Measurements from ENCODE around the gene PTPRN2.

The PTPRN2 gene

DNA sequence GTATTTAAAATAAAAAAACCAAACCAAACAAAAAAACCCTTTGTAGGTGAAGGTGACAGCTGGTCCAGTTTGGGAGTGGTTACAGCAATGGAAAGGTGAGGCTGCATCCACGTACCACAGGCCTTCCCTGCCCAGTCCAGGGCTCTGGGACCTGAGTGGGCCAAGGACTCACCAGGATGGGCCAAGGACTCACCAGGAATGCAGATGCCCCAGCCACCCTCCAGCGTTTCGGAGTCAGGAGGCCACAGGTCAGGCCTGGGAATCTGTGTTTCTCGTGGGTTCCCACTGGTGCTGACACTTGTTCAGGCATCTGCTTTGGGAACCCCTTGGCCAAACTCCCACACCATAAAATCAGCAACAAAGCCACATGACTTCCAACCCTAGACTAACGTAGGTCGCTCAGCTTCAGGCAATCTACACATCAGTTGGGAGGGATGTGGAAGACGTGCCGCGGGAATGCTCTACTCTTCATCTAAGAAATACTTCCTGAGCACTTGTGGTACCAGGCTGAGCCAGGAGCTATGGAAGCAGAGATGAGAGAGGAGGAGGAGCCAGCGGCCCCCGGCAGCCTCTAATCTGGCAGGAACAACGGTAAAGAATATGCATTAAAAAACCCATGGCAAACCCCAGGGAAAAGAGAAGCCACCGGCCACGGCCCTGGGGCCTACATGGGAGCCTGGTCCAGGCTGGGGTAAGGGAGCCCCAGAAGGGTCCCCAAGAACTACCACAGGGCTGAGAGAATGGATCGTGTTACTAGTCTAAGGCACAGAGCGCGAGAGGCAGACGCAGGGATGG, 473.4 kb downstream of the PTPRN2 start:
- in situ Hi-C loops (cut with MboI; ENCODE audit: low pct_unique_long_range_greater_than_20kb, low sequenced_read_pairs, unreplicated experiment) = no loop called here
- TF ChIP-seq, protein P1, sequence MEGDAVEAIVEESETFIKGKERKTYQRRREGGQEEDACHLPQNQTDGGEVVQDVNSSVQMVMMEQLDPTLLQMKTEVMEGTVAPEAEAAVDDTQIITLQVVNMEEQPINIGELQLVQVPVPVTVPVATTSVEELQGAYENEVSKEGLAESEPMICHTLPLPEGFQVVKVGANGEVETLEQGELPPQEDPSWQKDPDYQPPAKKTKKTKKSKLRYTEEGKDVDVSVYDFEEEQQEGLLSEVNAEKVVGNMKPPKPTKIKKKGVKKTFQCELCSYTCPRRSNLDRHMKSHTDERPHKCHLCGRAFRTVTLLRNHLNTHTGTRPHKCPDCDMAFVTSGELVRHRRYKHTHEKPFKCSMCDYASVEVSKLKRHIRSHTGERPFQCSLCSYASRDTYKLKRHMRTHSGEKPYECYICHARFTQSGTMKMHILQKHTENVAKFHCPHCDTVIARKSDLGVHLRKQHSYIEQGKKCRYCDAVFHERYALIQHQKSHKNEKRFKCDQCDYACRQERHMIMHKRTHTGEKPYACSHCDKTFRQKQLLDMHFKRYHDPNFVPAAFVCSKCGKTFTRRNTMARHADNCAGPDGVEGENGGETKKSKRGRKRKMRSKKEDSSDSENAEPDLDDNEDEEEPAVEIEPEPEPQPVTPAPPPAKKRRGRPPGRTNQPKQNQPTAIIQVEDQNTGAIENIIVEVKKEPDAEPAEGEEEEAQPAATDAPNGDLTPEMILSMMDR (IDR thresholded peaks at IDR 0.05; ENCODE audit: extremely low read depth, insufficient read depth, missing control alignments) = no peak
- no peak for DNase-seq (ENCODE audit: low spot score)

DNA sequence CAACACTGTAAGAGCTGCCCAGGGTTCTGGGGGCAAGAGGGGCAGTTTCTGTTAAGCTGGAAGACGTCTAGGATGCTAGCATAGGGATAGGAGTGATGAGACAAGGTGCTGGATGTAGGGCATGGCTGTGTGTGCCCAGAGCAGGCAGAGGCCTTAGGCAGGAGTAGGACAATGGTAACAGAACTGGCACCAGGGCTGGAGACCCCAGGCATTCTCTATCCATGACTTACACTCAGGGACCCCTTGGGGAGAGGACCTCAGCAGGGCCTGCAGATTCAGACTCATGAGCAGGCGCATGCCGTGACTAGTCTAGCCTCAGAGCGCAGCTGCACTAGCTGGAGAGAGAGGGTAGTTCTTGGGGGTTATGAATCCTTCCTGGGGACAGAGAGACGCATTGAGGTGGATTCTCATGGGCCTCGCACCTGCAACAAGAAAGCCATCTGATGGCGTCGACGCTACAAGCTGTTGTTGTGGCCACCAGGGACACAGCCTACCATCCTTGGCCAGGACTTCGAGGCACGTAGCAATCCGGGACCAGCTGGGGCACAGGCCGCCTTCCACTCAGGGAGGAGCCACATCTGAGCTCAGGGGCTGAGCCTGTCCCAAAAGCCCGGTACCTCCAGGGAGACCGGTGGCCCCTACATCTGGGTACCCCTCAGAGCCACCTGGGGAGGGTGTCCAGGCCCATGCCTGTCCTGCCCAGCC, 474.1 kb downstream of the PTPRN2 start:
- in situ Hi-C loops (cut with MboI; ENCODE audit: low pct_unique_long_range_greater_than_20kb, low sequenced_read_pairs, unreplicated experiment) = no loop called here

DNA sequence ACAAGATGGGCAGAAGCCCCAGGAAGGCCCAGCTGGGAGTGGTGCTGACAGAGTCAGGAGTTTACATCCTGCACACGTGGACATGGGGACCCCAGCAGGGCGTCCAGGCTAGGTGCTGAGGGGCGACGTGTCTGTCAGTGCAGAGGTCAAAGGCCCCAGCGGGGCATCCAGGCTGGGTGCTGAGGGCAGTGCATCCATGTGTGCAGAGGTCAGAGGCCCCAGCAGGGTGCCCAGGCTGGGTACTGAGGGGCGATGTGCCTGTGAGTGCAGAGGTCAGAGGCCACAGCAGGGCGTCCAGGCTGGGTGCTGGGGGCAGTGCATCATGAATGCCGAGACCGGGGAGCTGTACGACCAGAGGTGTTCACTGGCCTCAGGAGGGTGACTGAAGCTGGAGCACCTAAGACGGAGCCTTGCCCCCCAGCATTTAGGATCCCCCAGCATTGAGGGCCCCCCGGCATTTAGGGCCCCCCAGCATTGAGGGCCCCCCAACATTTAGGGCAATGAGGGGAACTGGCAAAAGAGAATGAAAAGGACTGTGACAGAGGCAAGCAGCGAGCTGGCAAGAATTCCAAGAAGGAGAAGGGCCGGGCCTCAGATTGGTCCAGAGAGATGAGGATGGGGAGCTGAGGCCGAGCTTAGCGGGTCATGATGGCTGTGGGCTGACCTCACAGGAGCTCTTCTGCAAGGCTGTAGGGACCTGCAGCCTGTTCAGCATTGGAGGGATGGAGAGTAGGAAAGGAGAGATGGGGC, 474.9 kb downstream of the PTPRN2 start:
- TF ChIP-seq, protein P1 (IDR thresholded peaks at IDR 0.05; ENCODE audit: extremely low read depth, insufficient read depth, missing control alignments) = no peak
- in situ Hi-C loops (cut with MboI; ENCODE audit: low pct_unique_long_range_greater_than_20kb, low sequenced_read_pairs, unreplicated experiment) = no loop called here
- DNase-seq (ENCODE audit: low spot score) = no peak

More for the DNA sequence above, 474.1 kb downstream of the PTPRN2 start:
- no peak for DNase-seq (ENCODE audit: low spot score)
- TF ChIP-seq, protein P1 (IDR thresholded peaks at IDR 0.05; ENCODE audit: extremely low read depth, insufficient read depth, missing control alignments) = no peak

DNA sequence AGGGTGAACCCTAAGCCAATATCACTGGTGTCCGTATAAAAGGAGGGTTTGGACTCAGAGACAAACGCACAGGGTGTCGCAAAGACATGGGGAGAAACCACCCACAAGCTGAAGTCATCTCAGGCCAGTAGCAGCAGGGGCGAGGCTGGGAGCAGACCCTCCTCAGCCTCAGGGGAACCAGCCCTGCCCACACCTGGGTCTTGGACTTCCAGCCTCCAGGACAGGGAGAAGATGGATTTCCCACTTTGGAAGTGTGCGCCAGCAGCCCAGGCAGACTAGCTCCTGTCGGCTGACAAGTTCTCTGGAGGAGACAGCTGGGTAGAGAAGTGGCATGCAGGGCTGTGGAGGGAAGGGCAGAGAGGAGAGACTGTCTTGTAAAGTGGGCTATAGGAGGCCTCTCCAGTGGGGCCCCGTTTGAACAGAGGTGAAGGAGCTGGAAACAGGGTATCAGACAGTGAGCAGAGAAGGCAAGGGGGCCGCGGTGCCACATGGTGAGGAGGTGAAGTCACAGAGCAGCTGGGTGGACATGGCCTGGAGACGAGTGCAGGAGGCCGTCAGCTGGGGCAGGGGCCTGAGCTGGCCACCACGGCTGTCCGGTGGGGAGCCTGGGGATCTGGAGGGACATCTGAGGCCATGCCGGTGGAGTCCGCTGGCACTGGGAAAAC, 475.6 kb downstream of the PTPRN2 start:
- DNase-seq (ENCODE audit: low spot score) = no peak
- in situ Hi-C loops (cut with MboI; ENCODE audit: low pct_unique_long_range_greater_than_20kb, low sequenced_read_pairs, unreplicated experiment) = no loop called here
- TF ChIP-seq, protein P1 (IDR thresholded peaks at IDR 0.05; ENCODE audit: extremely low read depth, insufficient read depth, missing control alignments) = no peak

DNA sequence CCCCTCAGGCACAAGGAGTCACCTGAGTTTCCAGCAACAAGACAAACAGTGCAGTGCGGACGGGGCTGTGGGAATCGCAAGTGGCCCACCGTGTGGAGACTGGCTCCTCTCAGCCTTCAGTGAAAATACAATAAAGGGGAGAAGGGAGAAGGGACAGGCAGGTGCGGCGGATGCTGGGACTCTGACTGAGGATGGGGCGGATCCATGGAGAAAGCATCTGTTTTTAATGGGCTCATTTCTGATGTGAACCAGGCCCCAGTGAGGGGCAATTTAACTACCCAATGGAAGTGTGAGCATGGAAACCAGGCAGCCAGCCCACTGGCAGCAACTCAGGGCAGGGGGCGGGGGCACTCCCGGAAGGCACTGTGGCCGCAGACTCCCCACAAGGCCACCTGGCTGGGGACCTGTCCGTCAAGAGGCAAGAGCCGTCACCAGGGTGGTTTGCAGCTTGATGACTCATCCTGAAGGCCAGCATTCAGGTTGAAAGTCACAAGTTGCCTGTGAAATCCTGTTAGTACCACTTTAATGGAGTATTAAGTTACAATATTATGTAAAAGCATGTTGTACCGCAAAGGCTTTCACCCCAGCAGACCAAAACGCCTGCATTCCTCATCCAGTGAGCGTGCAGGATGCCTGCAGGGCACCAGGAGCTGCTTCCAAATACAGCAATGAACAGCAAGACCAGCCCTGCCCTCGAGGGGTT, 476.4 kb downstream of the PTPRN2 start:
- DNase-seq (ENCODE audit: low spot score) = no peak
- TF ChIP-seq, protein P1 (IDR thresholded peaks at IDR 0.05; ENCODE audit: extremely low read depth, insufficient read depth, missing control alignments) = no peak
- in situ Hi-C loops (cut with MboI; ENCODE audit: low pct_unique_long_range_greater_than_20kb, low sequenced_read_pairs, unreplicated experiment) = no loop called here
